RWPE1 (cell line): ENCODE measurements around the gene GPR50.

ENCODE experiments used
- CTCF ChIA-PET: fragments of 350-600 bp; sonication (Branson Sonifier 250); formaldehyde crosslinking; extraction: SDS; loops from one replicate; lab custom pipeline; 2021; lab: Yijun Ruan, JAX
- POLR2A ChIA-PET: fragments of 400-600 bp; formaldehyde crosslinking; extraction: SDS; loops from one replicate; lab custom pipeline; 2020; ENCODE audit warnings: antibody characterized with exemption; ENCODE audit not compliant: low non-redundant PET; lab: Yijun Ruan, JAX
- DNase-seq: peaks from one replicate; pipeline ENCODE4 v3.0.0; 2012; ENCODE audit warnings: low spot score
- H3K27ac ChIP-seq: fragments of 450-650 bp; 2 replicates; pipeline ENCODE4 v1.5.1; 2017
- TF ChIP-seq, protein P1 (sequence below): fragments of 450-650 bp; conservative IDR thresholded peaks from 2 replicates; pipeline ENCODE4 v1.5.1; 2017; ENCODE audit warnings: low read depth, mild to moderate bottlenecking

GPR50 gene

DNA sequence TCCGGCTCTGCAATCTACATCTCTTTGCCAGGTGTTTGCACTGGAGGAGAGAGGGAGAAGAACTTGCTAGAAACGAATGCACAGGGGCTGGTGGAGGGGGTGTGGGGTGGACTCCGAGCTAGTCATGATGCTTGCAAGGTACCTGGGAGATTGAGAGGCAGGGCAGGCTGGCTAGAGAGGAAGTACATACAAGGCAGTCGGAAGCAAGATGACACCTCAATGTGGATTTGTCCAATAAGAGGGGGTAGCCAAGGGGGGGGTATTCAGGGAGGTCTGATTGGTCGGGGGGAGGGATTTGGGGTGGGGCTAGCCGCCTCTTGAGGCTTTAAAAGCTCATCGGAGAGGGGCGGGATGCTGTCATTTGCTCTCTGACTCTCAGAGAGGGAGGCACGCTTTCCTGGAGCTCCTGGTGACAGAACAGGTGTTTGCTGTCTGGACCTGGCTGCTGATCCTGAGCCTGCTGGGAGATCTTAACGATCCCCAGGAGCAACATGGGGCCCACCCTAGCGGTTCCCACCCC, at the start of gene GPR50:
Gene GPR50, plus strand, starts transcription at position 354 of the 520 bp plus-strand sequence. Its CDS starts 138 bp downstream, at position 492.
- H3K27ac ChIP-seq: no peak within 1 kb of the TSS
- CTCF ChIA-PET: no interaction called here
- no peak for DNase-seq
- TF ChIP-seq, protein P1, sequence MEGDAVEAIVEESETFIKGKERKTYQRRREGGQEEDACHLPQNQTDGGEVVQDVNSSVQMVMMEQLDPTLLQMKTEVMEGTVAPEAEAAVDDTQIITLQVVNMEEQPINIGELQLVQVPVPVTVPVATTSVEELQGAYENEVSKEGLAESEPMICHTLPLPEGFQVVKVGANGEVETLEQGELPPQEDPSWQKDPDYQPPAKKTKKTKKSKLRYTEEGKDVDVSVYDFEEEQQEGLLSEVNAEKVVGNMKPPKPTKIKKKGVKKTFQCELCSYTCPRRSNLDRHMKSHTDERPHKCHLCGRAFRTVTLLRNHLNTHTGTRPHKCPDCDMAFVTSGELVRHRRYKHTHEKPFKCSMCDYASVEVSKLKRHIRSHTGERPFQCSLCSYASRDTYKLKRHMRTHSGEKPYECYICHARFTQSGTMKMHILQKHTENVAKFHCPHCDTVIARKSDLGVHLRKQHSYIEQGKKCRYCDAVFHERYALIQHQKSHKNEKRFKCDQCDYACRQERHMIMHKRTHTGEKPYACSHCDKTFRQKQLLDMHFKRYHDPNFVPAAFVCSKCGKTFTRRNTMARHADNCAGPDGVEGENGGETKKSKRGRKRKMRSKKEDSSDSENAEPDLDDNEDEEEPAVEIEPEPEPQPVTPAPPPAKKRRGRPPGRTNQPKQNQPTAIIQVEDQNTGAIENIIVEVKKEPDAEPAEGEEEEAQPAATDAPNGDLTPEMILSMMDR: no peak
- POLR2A ChIA-PET: no interaction called here

DNA sequence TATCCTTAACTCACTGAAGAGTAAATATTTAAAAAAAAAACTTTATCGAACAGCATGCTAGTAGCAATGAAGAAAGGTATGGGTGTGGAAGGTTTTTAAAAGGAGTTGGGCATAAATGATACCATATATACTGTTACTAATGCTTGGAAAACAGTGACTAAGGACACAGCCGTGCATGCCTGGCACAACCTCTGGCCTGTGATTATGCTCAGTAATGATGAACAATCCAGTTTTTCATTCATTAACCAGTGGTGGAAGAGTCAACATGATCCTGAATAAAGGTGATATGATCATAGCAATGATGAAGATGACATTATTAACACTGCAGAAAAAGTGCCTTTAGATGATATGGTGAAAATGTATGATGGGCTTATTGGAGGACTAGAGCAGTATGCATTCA, 43.9 kb upstream of the GPR50 start:
- TF ChIP-seq, protein P1: no peak
- H3K27ac ChIP-seq: no peak overlapping the region
- DNase-seq: no peak
- ChIA-PET POLR2A (no interaction called here), CTCF (no interaction called here)

DNA sequence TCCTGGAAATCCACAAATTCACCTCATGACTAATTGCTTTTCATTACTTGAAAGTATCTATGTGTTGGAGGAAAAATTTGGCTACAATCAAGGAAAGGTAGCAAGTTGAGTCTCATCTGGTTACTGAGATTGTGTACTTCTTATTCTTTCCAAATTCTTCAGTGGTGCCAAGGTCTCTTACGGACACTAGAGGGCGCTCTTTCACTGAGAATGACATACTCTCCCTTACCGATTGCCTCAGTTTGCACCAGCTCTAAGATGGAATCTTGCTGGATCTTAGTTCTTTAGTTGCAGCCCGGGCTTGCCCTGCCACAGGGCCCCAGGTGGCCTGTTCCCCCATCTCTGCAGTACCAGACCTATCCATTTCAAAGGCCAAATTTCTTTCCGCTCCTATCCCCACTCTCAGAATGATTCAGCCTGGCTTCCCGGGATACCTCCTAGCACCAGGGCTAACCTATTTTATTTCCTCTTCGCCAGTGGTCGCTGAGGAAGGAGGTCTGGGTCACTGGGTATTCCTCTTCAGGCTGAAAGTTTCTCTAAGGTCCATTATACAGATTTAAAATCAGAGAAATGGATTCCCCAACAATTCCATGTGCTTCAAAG, 24.6 kb upstream of the GPR50 start:
- peak; percentile 17 for DNase-seq
- POLR2A ChIA-PET: no interaction called here
- H3K27ac ChIP-seq: no peak overlapping the region
- TF ChIP-seq, protein P1: peak; percentile 59
- CTCF ChIA-PET: interaction anchor here (0.5 to 0.8 kb wide), 3 partner anchors 260 to 433 kb away, joined by 3 to 6 read pairs (median 3); no protein-coding TSS in a partner anchor

DNA sequence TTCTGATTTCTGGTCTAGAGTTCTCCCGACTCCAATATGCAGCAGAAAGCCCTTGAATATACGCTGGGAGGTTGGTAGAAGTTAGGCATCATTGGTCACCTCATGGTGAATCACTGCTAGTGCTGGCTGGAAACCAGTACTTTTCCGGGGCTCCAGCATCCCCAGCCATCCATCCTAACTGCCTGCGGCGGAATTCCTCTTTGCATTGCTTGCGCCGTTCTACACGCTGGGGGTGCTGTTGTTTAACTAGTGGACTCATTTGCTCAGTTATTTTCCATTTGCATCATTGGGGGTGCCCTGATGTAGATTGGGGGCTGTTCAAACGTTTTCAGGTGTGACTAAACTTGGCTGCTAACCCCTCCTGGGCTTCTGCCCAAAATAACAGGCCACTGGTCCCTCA, 23.3 kb upstream of the GPR50 start:
- ChIA-PET POLR2A (no interaction called here), CTCF (interaction anchor here (0.6 kb wide), 1 partner anchor 15 kb away, joined by 3 read pairs; no protein-coding TSS in a partner anchor)
- DNase-seq: peak; percentile 57
- no peak overlapping the region for H3K27ac ChIP-seq
- TF ChIP-seq, protein P1: no peak

DNA sequence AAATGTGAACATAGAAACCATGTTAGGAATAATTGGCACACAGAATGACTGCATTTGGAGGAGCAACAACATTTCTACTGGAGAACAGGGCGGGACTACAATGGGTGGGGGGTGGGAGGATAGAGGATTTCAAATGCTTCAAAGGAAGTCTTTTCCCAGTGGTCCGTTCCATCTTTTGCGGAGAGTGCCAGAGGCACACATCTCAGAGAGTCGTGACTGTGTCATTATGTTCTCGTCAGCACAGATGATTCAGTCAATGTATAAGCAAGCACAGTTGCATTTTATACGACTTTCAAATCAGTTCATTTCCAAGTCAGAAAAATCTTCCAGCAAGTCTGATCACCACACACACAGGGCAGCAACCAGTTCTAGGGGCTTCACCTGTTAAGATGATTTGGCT, 22.7 kb upstream of the GPR50 start:
- POLR2A ChIA-PET: no interaction called here
- no peak for DNase-seq
- no peak overlapping the region for H3K27ac ChIP-seq
- CTCF ChIA-PET: no interaction called here
- TF ChIP-seq, protein P1: no peak

DNA sequence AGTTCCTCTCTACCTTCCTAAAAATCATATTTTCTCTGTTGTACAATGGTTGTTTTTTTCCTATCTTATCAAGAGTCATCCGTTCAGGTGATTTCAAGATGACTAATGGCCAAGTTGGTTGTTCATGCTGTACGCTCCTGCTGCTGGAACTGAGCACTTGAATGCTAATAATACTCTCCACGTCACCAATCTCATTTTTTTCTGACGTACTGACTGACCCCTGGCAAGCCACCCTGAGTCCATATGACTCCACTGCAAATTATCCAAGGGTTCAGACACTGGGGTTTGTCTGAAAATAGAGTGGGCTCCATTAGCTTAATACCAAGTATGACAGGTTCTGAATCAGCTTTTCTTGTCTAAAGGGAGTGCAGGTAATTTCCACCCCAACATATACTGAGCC, 21.1 kb upstream of the GPR50 start:
- ChIA-PET POLR2A (no interaction called here), CTCF (no interaction called here)
- TF ChIP-seq, protein P1: no peak

More for the DNA sequence above, 21.1 kb upstream of the GPR50 start:
- no peak overlapping the region for H3K27ac ChIP-seq
- DNase-seq: no peak
